AG08395 (cell line): ENCODE data around the gene TXNRD3.

ENCODE experiments used
- DNase-seq: peaks from one replicate; pipeline ENCODE4 v3.0.0; 2012; ENCODE audit warnings: mixed read lengths, low spot score

TXNRD3 gene

DNA sequence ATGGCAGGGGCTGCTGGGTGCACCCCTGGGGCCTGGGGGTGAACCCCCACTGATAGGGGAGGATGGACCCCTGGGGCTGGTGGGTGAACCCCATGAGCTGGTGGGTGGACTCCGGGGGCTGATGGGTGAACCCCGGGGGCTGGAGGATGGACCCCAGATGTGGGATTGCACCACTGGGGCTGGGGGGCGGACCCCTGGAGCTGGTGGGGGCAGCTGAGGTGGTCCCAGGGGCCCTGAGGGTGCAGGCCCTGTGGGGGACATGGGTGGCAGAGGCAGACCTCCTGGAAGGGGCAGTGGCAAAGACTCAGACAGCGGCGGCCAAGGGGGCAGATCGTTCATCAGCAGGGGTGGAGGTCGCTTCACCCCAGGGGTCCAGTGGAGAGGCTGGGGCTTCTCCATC lies 17.4 kb upstream of the TXNRD3 start:
- no peak for DNase-seq

- no peak for DNase-seq
These were observed 16.6 kb upstream of the TXNRD3 start for GRCh38 chr3:126671521-126671920.

DNA sequence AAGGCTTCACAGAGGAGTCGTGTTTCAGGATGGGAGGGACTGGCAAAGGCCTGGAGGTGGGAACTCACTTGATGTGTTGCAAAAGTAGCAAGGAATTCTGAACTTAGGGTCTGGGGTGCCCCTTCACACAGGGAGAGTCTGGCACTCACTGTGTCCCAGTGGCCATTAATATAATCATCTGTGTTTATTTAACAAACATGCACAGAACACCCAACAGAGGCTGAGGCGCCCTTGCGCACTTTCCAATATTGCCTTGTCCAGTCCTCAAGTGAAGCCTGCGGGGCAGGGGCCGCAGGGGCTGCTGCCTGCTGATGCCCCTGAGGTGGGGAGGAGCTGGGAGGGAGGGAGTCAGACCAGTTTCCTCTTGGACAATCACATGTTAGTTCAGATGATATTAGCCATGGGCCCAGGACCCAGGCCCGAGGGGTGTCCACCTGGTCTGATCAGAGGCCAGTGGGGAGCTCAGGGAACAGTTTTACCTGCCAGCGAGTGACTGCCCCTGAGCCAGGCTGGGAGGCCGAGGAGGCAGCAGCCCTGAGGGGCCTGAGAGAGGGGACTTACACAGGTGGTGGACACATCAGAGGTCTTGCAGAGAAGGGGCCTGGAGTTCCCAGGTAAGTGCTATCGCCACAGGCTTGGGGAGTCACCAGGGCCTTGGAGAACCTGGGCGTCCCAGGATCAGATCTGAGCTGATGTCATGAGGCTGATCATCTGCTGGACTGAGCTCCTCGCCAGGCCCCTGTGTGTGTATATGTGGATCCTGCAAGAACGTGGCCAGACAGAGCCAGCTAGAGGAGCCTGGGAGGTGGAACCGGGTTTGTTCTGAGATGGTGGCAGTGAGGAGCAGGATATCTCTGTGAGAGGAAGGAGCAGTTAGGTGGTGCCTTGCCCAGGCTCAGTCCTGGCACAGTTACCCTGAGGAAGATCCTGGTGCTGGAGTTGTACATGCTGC lies 13.8 kb upstream of the TXNRD3 start:
- DNase-seq = no peak

GRCh38 chr3:126667631-126668449 lies 12.9 kb upstream of the TXNRD3 start:
- DNase-seq = no peak

DNA sequence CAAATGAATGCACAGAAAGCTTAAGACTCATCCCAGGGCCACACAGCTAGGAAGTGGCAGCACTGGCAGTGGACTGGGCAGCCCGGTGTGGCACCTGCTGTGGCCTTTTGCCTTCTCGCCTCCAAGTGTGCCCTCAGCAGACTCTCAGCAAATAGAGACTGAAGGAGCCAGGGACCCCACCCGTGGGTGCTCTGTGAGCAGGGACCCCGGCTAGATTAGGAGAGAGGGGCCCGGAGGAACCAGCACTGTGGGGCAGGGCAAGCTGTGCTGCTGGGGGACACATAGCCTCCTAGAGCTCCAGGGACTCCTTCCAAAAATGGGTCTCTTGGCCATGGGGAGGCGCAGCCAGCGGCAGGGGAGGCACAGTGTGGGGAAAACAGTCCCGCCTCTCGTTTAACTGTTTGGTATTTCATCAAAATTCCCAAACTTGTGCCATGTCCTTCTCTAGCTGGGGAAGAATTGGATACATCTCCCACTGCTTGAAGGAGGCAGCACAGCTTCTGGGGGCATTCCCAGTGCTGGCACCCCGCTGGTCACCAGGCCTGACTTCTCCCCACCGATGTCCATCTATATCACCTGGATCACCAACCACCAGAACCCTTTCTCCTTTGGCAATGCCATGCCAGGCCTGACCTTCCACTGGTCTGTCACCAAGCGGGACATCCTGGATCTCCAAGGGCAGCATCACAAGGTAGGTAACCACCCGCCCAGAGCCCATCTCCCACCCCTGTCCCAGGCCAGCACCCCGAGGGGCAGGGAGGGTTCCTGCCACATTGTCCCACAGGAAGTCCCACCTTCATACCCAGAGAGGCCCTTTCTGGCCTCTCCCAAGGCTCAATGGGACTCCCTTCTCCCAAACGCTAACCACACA lies 12.0 kb upstream of the TXNRD3 start:
- DNase-seq = no peak

GRCh38 chr3:126665959-126666657 lies 11.2 kb upstream of the TXNRD3 start:
- DNase-seq = no peak

- no peak for DNase-seq
These were observed 10.5 kb upstream of the TXNRD3 start for GRCh38 chr3:126665221-126665936.

GRCh38 chr3:126664591-126665214 lies 9.8 kb upstream of the TXNRD3 start:
- DNase-seq = peak; percentile 45

GRCh38 chr3:126663750-126664149 lies 8.8 kb upstream of the TXNRD3 start:
- no peak for DNase-seq

DNA sequence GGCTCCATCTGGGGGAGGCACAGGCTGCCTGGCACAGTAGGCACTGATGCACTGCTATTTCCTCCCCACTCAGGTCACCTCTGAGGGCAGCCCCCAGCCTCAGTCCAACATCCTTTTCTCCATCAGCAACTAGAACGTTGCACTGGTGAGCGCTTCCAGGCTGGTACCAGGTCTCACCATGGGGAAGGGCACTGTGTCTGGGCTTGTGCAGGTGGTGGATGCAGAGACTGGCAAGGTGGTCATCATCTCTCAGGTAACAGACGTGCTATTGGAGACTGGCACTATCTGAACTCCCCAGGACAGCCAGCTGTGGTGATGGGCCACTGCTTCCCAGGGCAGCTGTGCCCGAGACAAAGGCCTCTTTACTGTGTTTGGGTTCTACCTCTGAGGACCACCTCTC lies 8.3 kb upstream of the TXNRD3 start:
- DNase-seq = no peak

- no peak for DNase-seq
These were observed 6.8 kb upstream of the TXNRD3 start for GRCh38 chr3:126661532-126662364.

GRCh38 chr3:126659915-126660886 lies 5.3 kb upstream of the TXNRD3 start:
- no peak for DNase-seq

- DNase-seq = no peak
These were observed 3.7 kb upstream of the TXNRD3 start for GRCh38 chr3:126658584-126658983.

DNA sequence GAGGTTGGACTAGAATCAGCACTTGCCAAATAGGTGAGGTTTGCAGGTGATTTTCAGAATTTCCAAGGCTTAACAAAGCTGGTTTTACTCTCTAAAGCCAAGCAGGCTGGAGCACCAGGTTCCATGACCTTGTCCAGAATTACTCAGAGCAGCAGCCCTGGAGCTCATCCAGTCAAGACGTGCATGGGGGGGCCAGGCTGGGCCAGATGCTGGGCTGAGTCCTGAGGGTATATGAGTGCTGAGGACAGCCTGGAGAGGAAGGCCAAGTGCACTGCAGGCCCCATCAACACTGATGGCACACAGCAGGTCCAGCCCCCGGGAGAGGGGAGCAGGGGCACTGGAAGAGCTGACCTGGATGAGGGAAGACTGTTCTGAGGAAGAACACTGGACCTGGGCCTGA lies 3.0 kb upstream of the TXNRD3 start:
- DNase-seq = no peak

DNA sequence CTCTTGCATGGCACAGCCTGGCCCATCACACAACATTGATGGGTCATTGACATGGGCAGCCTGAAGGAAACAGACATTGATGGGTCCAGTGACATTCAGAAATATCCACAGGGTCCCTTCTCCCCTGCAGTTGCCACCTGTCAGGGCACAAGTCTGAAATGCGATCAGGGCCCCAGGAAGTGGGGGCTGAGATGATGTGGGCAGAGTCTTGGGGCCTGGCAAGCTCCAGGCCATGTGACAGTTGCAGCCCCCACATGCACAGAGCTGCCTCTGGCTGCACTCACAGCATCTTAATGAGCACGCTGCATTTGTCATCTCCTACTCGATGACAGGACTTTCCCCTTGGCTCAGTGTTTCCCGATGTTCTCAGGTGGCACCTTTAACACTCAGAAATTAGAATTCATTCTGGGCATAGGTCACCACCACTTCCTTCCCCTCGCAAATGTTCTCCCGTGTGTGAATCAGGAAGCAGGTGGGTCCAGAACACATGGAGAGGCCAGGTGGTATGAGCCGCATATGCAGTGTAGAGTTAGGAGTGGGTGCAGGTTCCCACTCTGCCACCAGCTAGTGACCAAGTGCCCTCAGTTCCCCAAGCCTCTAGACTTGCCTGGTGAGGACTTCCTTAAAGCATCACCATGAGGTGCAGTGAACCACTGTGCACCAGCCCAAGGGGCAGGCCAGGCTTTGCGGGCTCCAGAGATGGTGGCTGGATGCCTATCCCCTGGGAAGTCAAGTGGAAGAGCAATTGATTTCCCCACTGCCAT lies 1.6 kb upstream of the TXNRD3 start:
- DNase-seq = no peak

- DNase-seq = no peak
These were observed 963 bp upstream of the TXNRD3 start for GRCh38 chr3:126655887-126656286.

DNA sequence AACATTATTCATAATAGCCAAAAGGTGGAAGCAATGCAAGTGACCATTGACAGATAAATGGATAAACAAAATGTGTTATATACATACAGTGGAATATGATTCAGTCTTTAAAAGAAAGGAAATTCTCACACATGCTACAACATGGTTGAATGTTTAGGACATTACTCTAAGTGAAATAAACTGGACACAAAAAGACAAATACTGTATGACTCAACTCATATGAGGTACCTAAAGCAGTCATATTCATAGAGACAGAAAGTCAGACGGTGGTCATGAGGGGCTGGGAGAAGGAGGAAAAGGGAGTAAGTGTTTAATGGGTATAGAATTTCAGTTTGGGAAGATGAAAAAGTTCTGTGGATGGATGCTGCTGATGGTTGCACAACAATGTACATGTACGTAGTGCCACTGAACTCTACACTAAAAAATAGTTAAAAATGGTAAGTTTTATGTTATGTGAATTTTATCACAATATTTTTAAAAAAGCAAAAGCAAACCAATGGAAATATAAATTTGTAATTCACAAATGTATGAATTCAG lies 5.3 kb downstream of the TXNRD3 start:
- DNase-seq = no peak
